Endothelial cell of umbilical vein (primary cell): ENCODE results near the gene CD68. TPM values are rescaled to one million over a fixed set of nuclear protein-coding genes. Genes with fewer than 3 reads are reported as not detected.

Experiments used
- BruUV-seq: library from RNA; stranded (reverse); fragments of 400-500 nt; replicated peaks from 2 replicates; lab custom pipeline; 2021; lab: Mats Ljungman, UMichigan
- CTCF ChIA-PET: fragments of 300-600, 350-600 bp; sonication (Branson Sonifier 250); formaldehyde crosslinking; loops from one replicate; lab custom pipeline; 2021; ENCODE audit warnings: antibody characterized with exemption, inconsistent platforms; lab: Charles Lee
- POLR2A ChIA-PET: fragments of 300-600, 350-600 bp; sonication (Branson Sonifier 250); formaldehyde crosslinking; loops from one replicate; lab custom pipeline; 2021; ENCODE audit warnings: antibody characterized with exemption, inconsistent platforms; lab: Charles Lee
- DNase-seq: peaks from one replicate; pipeline ENCODE4 v3.0.0-alpha.2; 2011; ENCODE audit warnings: low read depth, low spot score
- FAIRE-seq: peaks from 2 replicates; lab custom pipeline; 2011; peaks lifted over from hg19 to GRCh38; lab: Jason Lieb, UNC
- H2AFZ ChIP-seq: 2 replicates; pipeline ENCODE4 v1.6.0; 2012; ENCODE audit warnings: low read depth, low read length, control low read depth, inconsistent platforms
- H3K27ac ChIP-seq: 2 replicates; pipeline ENCODE4 v1.5.1; 2011; ENCODE audit warnings: low read depth, mild to moderate bottlenecking, control low read depth, low read length, moderate library complexity; ENCODE audit not compliant: insufficient read depth
- H3K27me3 ChIP-seq, 2 experiments: 2 replicates each; pipeline versions ENCODE4 v1.6.0 to v1.6.1; 2011; ENCODE audit warnings: low read length in 2 of 2, mixed read lengths in 1 of 2; ENCODE audit not compliant: control insufficient read depth in 2 of 2, insufficient read depth in 2 of 2
- H3K36me3 ChIP-seq, 2 experiments: 2 replicates in 1 of 2; 3 replicates in 1 of 2; pipeline ENCODE4 v1.5.1; 2011; ENCODE audit warnings: low read length in 2 of 2, mild to moderate bottlenecking in 1 of 2, moderate library complexity in 1 of 2; ENCODE audit not compliant: control insufficient read depth in 2 of 2, insufficient read depth in 2 of 2; ENCODE audit errors: extremely low read depth in 1 of 2
- H3K4me1 ChIP-seq: 3 replicates; pipeline ENCODE4 v1.5.1; 2011; ENCODE audit warnings: mild to moderate bottlenecking, low read length; ENCODE audit not compliant: control insufficient read depth, insufficient read depth; ENCODE audit errors: extremely low read depth
- H3K4me2 ChIP-seq: 2 replicates; pipeline ENCODE4 v1.6.1; 2011; ENCODE audit warnings: low read length, control low read depth, mixed read lengths; ENCODE audit not compliant: insufficient read depth
- H3K4me3 ChIP-seq, 3 experiments: fragments of 200-600 bp in 1 of 3; sonication (generic), shearing (Covaris generic) in 1 of 3; replicated peaks in 1 of 3; 2 replicates each; pipeline ENCODE4 v1.5.1; 2011 to 2016; ENCODE audit warnings: control low read depth in 3 of 3, low read length in 3 of 3, mild to moderate bottlenecking in 2 of 3, inconsistent platforms in 1 of 3, low read depth in 1 of 3, moderate library complexity in 1 of 3; ENCODE audit not compliant: insufficient read depth in 1 of 3
- H3K79me2 ChIP-seq: 2 replicates; pipeline ENCODE4 v1.6.0; 2012; ENCODE audit warnings: low read length, inconsistent platforms; ENCODE audit not compliant: control insufficient read depth, insufficient read depth
- H3K9ac ChIP-seq: replicated peaks from 2 replicates; pipeline ENCODE3; 2011; ENCODE audit warnings: low read length, control low read depth; ENCODE audit not compliant: insufficient read depth; ENCODE audit errors: extremely low read depth
- H3K9me1 ChIP-seq: replicated peaks from 3 replicates; pipeline ENCODE4 v1.6.0; 2011; ENCODE audit warnings: mild to moderate bottlenecking, low read length; ENCODE audit not compliant: control insufficient read depth, insufficient read depth; ENCODE audit errors: extremely low read depth
- H3K9me3 ChIP-seq: replicated peaks from 2 replicates; pipeline ENCODE4 v1.5.1; 2012; ENCODE audit warnings: low read length, inconsistent platforms; ENCODE audit not compliant: control insufficient read depth, insufficient read depth
- H4K20me1 ChIP-seq: replicated peaks from 2 replicates; pipeline ENCODE3; 2011; ENCODE audit warnings: mild to moderate bottlenecking, low read length; ENCODE audit not compliant: control insufficient read depth, insufficient read depth; ENCODE audit errors: extremely low read depth
- JUN ChIP-seq: IDR thresholded peaks from 2 replicates; pipeline ENCODE4 v1.6.1; 2011; ENCODE audit warnings: borderline replicate concordance, low read depth; ENCODE audit not compliant: insufficient read length, insufficient read depth
- MAX ChIP-seq: IDR thresholded peaks from 2 replicates; pipeline ENCODE4 v1.6.1; 2011; ENCODE audit not compliant: insufficient read depth, insufficient read length
- MYC ChIP-seq: IDR thresholded peaks from one replicate; pipeline ENCODE4 v1.6.1; 2011; ENCODE audit warnings: mild to moderate bottlenecking, low read depth, low read length
- POLR2AphosphoS5 ChIP-seq: IDR thresholded peaks from 2 replicates; pipeline ENCODE4 v1.6.1; 2012; ENCODE audit warnings: low read depth, mild to moderate bottlenecking, control low read depth, low read length, moderate library complexity; ENCODE audit not compliant: insufficient read depth
- dilution Hi-C: fragments of 300-500 bp; cut with MboI; formaldehyde crosslinking; loops from one replicate; pipeline ENCODE4 v1.15.0; 2019; ENCODE audit warnings: low sequenced_read_pairs; ENCODE audit not compliant: extremely low pct_ligation_motif_present
- intact Hi-C: fragments of 100-400 bp; cut with micrococcal nuclease; formaldehyde crosslinking; loops from one replicate; pipeline ENCODE4 v1.10.0; 2022
- polyA plus RNA-seq, 4 experiments: library from polyadenylated mRNA; depleted of rRNA in 3 of 4; stranded (reverse) in 3 of 4; unstranded in 1 of 4; fragments of >200 nt; gene quantifications; 2 replicates each; pipeline versions ENCODE4 v1.2.1 to v1.2.3, GENCODE V29; 2011 to 2012; ENCODE audit warnings: missing spikeins in 1 of 4
- total RNA-seq: library from RNA; stranded (reverse); gene quantifications from 2 replicates; pipeline ENCODE4 v1.2.3, GENCODE V29; 2021

Gene CD68
- total and polyA plus RNA-seq, 2 donors (not counting 3 experiments of a cell fraction or from before 2014, with no cell fraction given): 2.9 to 30.8 TPM

DNA sequence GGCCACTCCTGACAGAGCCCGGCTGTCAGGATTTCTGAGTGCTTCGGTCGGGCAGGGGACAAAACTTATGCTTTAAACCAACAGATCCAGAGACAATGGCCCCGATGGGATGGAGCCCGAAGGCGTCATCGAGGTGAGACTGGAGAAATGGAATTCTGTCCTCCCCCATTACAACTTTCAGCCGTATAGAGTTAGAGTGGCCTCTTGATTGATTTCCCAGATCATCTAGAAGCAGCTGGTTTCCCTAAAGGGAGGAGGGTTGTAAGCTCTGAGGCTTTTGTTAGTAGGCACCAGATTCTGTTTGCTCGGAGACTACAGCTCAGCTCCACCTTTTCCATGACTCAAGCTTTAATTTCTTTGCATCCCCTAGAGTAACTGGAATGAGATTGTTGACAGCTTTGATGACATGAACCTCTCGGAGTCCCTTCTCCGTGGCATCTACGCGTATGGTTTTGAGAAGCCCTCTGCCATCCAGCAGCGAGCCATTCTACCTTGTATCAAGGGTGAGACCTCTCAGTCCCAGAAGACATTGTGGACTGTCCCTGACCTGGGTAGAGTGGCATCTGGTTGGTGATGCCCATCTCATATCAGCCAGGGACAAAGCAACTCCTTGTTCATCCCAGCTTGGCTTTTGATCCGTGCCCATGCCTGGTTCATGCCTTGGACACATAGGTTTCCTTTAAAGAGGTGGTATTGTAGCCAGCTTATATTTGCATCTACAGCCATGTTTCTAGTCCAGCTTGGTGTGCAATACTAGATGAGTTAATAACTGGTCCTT, 5.1 kb upstream of the CD68 start:
- no peak for TF ChIP-seq POLR2AphosphoS5
- no peak for TF ChIP-seq MYC
- no peak for TF ChIP-seq MAX
- peak; percentile 52 for FAIRE-seq
- ChIA-PET POLR2A (interaction anchor here (0.5 to 2.1 kb wide), 9 partner anchors 9 to 543 kb away, joined by 3 to 9 read pairs (median 4); partner anchors contain the start of genes MPDU1, TMEM256, TP53 and WRAP53), CTCF (interaction anchor here (0.6 to 6.2 kb wide), 5 partner anchors 10 to 170 kb away, joined by 4 to 40 read pairs (median 6); partner anchors contain the start of genes MPDU1, SOX15, TMEM256 and TP53)
- TSS peak; percentile 21 for BruUV-seq
- Histone ChIP-seq H3K27ac (no peak overlapping the region), H3K9me3 (no peaks in the 10 kb centered on the region), H3K9ac (peak overlapping the region; percentile 98), H3K9me1 (no peaks in the 10 kb centered on the region), H3K36me3 (peaks cover 34 to 56% of the 10 kb centered on the region in 2 experiments), H3K79me2 (peaks cover 50% of the 10 kb centered on the region), H2AFZ (no peak overlapping the region), H3K27me3 (no peaks in the 10 kb centered on the region), H4K20me1 (peaks cover 9% of the 10 kb centered on the region), H3K4me2 (peak overlapping the region; percentile 92), H3K4me1 (peaks cover 56% of the 10 kb centered on the region), H3K4me3 (peak overlapping the region; percentile 86 to 96 (median 87))
- intact Hi-C loops: loop anchor here (5.0 kb wide), 1 partner anchor 263 kb away; no protein-coding TSS in a partner anchor
- dilution Hi-C loops: no loop called here
- no peak for DNase-seq

DNA sequence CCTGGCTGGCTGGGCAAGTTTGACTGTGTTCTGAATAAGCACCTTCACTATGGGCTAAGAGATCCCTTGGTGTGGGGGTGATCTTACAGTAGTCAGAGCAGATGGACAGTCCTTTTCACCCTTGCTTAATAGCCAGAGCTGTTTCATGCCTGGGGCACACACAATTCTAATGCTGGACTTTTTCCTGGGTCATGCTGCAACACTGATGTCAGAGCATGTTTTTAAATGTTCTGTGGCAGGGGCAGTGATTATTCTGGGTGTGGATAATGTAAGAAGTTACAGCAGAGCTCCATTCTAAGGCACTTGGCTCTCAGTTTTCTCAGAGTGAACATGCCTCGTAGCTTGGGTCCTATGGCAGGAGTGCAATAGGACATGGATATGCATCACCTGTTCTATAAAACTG, 4.0 kb upstream of the CD68 start:
- intact Hi-C loops (no loop called here), dilution Hi-C loops (no loop called here)
- ChIA-PET CTCF (interaction anchor here (1.0 to 6.2 kb wide), 3 partner anchors 12 to 15 kb away, joined by 3 to 40 read pairs (median 3); partner anchors contain the start of gene SOX15), POLR2A (interaction anchor here (1.0 kb wide), 1 partner anchor 12 kb away, joined by 3 read pairs; no protein-coding TSS in a partner anchor)
- Histone ChIP-seq H3K9me1 (no peaks in the 10 kb centered on the region), H3K4me2 (peak overlapping the region; percentile 92), H3K27ac (no peak overlapping the region), H3K79me2 (peaks cover 54% of the 10 kb centered on the region), H3K27me3 (no peaks in the 10 kb centered on the region), H2AFZ (no peak overlapping the region), H3K4me1 (peaks cover 61% of the 10 kb centered on the region), H3K4me3 (peak overlapping the region in 1 of 3 experiments; percentile 86), H4K20me1 (peaks cover 9% of the 10 kb centered on the region), H3K9me3 (no peaks in the 10 kb centered on the region), H3K36me3 (peaks cover 34 to 52% of the 10 kb centered on the region in 2 experiments), H3K9ac (peak overlapping the region; percentile 98)
- TF ChIP-seq MAX (no peak), JUN (no peak), POLR2AphosphoS5 (no peak)
- DNase-seq (no peak), FAIRE-seq (peak; percentile 73)
- no TSS peak for BruUV-seq
